ENCODE data around the gene RAB21. TPM values are rescaled to one million over a fixed set of nuclear protein-coding genes. Genes with fewer than 3 reads are reported as not detected.

RAB21 gene
- 10 to 100 TPM; 16.4 to 58.5 (median 49.2) TPM for polyA plus RNA-seq (ENCODE audit: insufficient read length in 12 of 12)
- long read RNA-seq, donor 1, full-length matches to known transcripts: 20 of 20 reads
- long read RNA-seq, donor 1, partial matches to known transcripts: 0 of 20 reads
- long read RNA-seq, donor 1, other reads (novel, unspliced or antisense): 0 of 20 reads
- long read RNA-seq, donor 2, full-length matches to known transcripts: 9 of 9 reads
- long read RNA-seq, donor 2, partial matches to known transcripts: 0 of 9 reads
- long read RNA-seq, donor 2, other reads (novel, unspliced or antisense): 0 of 9 reads
- long read RNA-seq, donor 3, full-length matches to known transcripts: 7 of 7 reads
- long read RNA-seq, donor 3, partial matches to known transcripts: 0 of 7 reads
- long read RNA-seq, donor 3, other reads (novel, unspliced or antisense): 0 of 7 reads
- long read RNA-seq, donor 4, full-length matches to known transcripts: 4 of 4 reads
- long read RNA-seq, donor 4, partial matches to known transcripts: 0 of 4 reads
- long read RNA-seq, donor 4, other reads (novel, unspliced or antisense): 0 of 4 reads
- long read RNA-seq, donor 5: 0 reads
- long read RNA-seq, donor 6, full-length matches to known transcripts: 6 of 6 reads
- long read RNA-seq, donor 6, partial matches to known transcripts: 0 of 6 reads
- long read RNA-seq, donor 6, other reads (novel, unspliced or antisense): 0 of 6 reads
- long read RNA-seq, donor 7, full-length matches to known transcripts: 10 of 10 reads
- long read RNA-seq, donor 7, partial matches to known transcripts: 0 of 10 reads
- long read RNA-seq, donor 7, other reads (novel, unspliced or antisense): 0 of 10 reads
- long read RNA-seq, donor 8, full-length matches to known transcripts: 26 of 26 reads
- long read RNA-seq, donor 8, partial matches to known transcripts: 0 of 26 reads
- long read RNA-seq, donor 8, other reads (novel, unspliced or antisense): 0 of 26 reads
- long read RNA-seq, donor 9, full-length matches to known transcripts: 9 of 41 reads
- long read RNA-seq, donor 9, partial matches to known transcripts: 32 of 41 reads
- long read RNA-seq, donor 9, other reads (novel, unspliced or antisense): 0 of 41 reads
- long read RNA-seq, donor 10, full-length matches to known transcripts: 16 of 49 reads
- long read RNA-seq, donor 10, partial matches to known transcripts: 33 of 49 reads
- long read RNA-seq, donor 10, other reads (novel, unspliced or antisense): 0 of 49 reads
- long read RNA-seq, donor 11, full-length matches to known transcripts: 18 of 33 reads
- long read RNA-seq, donor 11, partial matches to known transcripts: 15 of 33 reads
- long read RNA-seq, donor 11, other reads (novel, unspliced or antisense): 0 of 33 reads

- DNase-seq: peak; percentile 96
Measured at GRCh38 chr12:71754461-71755145, at the start of gene RAB21. TSS of gene RAB21 (plus strand) at chr12:71754863. CDS start at chr12:71755130, 267 bp downstream.

- no peak for DNase-seq
Measured at GRCh38 chr12:71704920-71705319, 49.7 kb upstream of the RAB21 start.

GRCh38 chr12:71708658-71709057 lies 46.0 kb upstream of the RAB21 start:
- DNase-seq: no peak

GRCh38 chr12:71710276-71711125 lies 44.2 kb upstream of the RAB21 start:
- no peak for DNase-seq

DNA sequence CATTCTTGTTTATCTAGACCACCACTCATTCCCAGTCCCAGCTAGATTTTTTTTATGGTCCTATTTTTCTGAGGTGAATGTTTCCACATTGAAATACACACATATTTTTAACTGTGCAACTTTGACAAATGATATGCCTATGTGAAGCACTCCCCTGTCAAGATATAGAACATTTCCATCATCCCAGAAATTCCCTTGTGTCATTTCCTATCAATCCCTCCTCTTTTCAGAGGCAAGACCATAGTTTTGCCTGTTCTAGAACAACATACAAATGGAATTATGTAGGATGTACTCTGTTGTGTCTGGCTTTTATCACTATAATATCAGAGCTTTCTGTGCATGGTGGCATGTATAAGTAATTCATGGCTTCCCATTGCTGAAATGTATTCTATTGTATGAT lies 36.1 kb upstream of the RAB21 start:
- DNase-seq: no peak

DNA sequence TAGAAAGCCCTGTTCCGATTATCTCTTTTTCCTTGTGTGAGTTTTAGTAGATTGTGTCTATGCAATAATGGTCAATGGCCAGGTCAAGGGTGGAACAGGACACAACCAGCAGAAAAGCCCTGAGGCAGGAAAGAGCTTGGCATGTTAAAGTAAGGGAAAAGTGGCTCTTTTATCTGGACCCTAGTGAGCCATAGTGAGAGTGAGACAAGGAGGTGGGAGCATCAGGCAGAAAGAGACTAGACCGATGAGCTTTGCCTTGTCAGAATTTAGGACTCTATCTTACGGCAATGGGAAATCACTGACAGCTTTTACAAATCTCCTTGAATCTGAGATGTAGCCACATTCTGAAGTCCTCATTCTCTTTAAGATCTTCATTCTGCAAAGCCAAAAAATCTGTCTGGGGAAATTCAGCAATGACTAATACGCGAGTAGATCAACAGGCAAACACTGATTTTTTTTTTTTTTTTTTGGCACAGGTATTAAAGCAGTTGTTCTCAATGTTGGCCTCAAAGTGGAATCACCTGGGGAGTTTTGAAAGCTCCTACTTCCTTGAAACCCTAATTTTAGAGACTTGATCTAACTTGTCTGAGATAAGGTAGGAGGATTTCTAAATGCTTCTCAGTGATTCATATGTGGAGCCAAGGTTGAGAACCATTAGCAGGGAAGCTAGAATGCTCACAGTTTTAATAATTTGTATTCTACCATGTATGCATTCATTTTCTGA lies 34.9 kb upstream of the RAB21 start:
- DNase-seq: no peak

DNA sequence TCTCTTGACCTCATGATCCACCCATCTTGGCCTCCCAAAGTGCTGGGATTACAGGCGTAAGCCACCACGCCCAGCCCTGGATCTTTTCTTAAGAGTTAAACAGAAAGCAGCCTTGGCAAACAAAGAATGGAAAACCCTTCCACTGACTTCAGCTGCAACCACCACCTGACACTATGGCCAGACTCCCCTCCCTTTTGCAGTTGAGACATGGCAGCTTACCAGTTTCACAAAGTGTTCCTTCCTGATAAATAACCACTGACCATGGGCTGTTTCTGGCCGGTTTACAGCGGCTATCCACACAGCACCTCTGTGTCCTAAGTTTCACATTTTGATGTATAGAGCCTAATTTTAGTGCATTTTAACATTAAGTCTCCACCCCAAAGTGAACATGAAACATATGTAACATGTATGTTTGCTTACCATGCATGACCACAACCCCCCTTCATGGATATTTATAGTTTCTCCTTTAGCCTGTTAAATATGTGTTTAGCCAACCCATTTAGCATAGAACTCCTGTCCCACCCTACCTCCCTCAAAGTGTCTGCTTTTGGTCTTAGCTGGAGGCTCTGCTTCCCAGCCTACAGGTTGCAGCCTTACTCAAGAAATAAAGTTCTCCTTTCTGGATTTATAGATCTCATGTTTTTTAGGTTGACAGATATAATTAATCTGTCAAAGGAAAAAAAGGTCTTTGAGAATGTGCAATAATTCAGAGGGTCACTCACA lies 32.7 kb upstream of the RAB21 start:
- no peak for DNase-seq

- DNase-seq: no peak
Measured at GRCh38 chr12:71725011-71725410, 29.7 kb upstream of the RAB21 start.

GRCh38 chr12:71726548-71726947 lies 28.1 kb upstream of the RAB21 start:
- no peak for DNase-seq

- DNase-seq: no peak
Measured at GRCh38 chr12:71727958-71728357, 26.7 kb upstream of the RAB21 start.

DNA sequence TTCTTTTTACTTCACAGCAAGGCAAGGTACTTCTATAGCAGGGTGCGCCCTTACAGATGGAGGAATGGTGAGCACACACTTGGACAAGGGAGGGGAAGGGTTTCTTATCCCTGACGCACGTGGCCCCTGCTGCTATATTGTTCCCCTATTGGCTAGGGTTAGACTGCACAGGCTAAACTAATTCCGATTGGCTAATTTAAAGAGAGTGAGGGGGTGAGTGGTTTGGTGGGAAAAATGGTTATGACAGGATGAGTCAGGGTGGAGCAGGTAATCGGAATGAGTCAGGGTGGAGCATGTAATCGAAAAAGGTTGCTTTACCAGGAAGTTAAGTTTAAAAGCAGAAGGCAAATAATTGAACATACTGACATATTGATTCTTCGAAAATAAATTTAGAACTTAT lies 23.7 kb upstream of the RAB21 start:
- DNase-seq: no peak

GRCh38 chr12:71731439-71732356 lies 23.0 kb upstream of the RAB21 start:
- DNase-seq: no peak

GRCh38 chr12:71732357-71732712 lies 22.3 kb upstream of the RAB21 start:
- no peak for DNase-seq

GRCh38 chr12:71737197-71737596 lies 17.5 kb upstream of the RAB21 start:
- DNase-seq: no peak

DNA sequence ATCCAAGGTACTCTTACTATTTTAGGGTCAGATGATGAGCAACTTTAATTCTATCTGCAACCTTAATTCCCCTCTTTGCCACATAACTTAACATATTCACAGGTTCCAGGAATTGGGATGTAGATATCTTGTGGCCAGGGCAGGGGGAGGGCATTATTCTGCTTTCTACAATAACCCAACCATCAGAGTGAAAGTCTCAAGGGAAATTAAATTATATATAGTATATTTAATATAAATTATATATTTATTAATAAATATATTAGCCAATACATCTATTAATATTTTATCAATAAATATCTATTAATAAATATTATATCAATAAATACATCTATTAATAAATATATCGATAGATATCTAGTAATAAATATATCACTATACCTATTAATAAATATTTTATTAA lies 11.7 kb upstream of the RAB21 start:
- no peak for DNase-seq

DNA sequence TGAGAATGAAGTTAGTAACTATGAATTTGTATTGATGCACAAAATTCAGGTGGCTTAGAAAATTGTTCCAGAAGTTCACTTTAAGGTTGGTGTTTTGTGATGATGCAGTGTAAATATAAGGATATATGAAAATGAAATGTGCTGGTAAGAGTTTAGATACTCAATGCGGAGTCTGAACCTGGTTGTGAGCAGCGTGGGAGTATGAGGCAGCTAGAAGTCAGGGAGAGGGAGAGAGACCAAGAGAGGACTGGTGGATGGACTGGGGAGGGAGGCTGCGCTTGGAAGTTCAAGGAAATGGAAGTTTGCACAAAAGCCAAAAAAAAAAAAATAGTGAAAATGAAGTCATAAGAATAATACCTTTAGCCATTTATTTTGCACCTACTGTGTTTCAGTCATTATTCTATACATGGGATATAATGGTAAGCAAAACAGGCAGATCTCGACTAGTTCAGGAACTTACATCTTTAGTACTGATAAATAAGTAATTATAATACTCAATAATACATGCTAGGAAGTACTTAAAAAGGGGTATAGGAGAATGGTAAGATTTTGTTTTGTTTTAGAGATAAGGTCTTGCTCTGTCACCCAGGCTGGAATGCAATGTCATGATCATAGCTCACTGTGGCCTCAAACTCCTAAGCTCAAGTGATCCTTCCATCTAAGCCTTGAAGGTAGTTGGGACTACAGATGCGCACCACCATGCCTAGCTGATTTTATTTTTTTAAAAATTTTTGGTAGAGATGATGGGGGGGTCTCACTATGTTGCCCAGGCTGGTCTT lies 10.0 kb upstream of the RAB21 start:
- DNase-seq: no peak

Data from muscle of arm (tissue), 14 donors.